ENCODE results near the gene NANS.

GRCh38 chr9:98081477-98082219, 25.1 kb downstream of the NANS start:
- TF ChIP-seq CTCF (IDR thresholded peaks at IDR 0.05; ENCODE audit: insufficient read depth, low read depth, low read length) = no peak
- TF ChIP-seq EZH2 (IDR thresholded peaks at IDR 0.05; ENCODE audit: insufficient read depth, low read length) = no peak
